NCI-H82 treated with DMSO at 0.1 percent for 48 hours (cell line): ENCODE data around the gene GNAQ.

Source experiments
- DNase-seq: peaks from one replicate; lab custom pipeline; 2025; ENCODE audit not compliant: unreplicated experiment; lab: John Stamatoyannopoulos, UW

GNAQ gene

DNA sequence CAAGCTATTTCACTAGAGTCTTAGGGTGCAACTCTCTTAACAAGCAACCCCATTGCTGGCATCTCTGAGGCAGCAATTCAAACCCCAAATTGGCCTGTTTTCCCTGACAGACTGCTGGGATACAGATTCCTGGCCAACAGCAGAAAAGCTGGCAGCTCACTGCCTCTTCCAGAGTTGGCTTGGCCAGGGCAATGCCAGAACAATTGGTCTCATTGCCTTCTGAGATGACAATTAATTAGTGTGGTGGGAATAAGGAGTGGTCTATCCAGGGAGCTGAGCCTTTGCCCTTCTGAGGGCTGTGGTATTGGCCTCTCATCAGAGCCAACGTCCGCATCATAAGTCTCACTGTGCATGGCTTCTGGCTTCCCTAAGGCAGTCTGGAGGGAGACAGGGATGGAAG, 183.2 kb downstream of the GNAQ start:
- DNase-seq, result no peak

DNA sequence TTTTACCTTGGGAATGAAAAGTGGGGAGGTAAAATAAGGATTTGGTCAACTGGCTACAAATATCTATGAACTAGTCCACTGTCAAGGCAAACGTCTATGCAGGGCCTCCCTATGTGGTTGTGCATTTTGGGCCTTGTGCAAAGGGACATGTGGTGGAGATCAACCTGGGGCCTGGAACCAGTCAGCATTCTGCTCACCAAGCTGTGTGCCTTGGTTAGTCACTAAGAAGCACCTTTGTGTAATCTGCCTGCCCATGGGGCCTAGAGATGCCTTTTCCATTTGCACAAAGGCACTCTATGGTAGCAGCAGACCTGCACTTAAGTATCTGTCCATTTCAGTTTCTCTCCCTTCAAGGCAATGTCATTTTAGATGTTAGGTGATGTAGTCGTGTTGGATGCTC, 184.0 kb downstream of the GNAQ start:
- DNase-seq, result no peak

DNA sequence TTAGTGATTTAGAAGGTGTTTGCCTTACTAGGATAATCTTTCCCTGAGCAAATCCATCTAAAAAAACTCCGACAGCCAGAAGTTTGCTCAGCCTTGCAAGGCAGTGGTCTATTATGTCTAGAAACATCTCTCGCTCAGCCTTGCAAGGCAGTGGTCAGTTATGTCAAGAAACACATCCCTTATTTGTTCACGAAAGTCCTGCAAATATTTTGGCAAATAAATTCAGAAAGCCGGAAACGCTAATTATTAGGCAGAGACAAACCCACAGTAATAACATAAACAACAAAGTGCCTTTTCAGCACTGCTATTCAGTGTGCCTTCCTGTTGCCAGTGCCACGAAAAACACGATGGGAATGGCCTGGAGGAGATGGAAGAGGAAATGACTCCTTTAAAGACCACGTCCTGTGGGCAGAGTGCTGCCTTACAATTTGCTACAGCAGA, 184.5 kb downstream of the GNAQ start:
- no peak for DNase-seq

DNA sequence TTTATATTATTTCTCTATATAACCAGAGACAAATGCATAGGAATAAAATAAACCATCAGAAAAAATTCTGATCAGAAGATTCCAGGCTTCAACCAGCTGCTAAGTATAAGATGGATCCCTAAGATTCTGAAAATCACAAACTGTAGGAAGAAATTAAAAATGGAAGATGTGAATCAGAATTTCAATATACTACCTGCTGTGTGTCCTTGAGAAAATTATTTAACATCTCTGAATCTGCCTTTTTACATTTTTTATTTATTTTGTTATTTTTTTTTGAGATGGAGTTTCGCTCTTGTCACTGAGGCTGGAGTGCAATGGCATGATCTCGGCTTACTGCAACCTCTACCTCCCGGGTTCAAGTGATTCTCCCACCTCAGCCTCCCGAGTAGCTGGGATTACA, 187.2 kb downstream of the GNAQ start:
- DNase-seq, result no peak

DNA sequence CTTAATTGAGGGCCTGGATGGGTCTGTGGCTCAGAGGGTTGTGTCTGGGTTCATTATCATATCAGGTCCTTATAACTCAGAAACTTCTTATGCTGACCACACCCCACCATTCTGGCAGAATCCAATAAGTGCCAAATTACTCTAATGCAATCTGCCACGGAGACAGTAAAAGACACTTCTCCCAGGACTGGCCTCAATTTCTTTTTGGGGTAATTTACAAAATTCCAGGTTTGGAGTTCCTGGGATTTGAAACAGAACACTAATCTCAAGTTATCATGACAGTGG, 187.8 kb downstream of the GNAQ start:
- no peak for DNase-seq

DNA sequence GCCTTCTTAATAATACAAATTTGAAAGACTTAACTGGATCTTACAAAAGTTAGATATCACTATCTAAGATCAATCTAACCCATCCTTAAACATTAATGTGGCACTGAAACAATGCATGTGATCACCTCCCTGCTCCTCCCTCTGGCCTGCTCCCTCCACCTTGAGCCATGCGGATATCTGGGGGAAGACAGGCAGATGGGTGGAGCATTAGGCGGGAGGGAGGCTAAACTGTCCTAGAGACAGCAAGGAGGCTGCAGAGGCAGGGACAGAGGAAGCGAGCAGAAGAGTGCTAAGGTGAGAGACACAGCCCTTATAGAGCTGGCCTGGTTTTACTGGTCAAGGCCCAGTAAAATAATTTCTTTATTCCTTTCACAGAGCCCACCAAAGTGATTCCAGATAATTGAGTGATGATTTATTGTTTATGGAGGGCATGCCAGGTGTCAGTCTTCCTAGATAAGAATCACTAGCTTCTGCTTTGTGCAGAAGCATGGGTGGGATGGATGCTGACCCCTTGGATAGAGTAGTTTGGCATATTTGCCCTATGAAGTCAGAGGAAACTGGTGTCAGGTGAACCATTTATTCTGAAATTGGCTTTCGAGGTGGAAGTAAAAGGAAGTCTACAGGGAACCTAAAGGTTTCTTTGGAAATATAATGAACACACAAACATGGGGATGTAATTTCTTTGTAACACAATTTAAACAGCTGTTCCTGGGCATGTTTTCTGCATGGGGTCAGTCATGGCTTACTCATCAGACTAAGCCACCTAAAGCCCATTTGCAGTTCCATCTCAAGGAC, 188.3 kb downstream of the GNAQ start:
- DNase-seq, result no peak

DNA sequence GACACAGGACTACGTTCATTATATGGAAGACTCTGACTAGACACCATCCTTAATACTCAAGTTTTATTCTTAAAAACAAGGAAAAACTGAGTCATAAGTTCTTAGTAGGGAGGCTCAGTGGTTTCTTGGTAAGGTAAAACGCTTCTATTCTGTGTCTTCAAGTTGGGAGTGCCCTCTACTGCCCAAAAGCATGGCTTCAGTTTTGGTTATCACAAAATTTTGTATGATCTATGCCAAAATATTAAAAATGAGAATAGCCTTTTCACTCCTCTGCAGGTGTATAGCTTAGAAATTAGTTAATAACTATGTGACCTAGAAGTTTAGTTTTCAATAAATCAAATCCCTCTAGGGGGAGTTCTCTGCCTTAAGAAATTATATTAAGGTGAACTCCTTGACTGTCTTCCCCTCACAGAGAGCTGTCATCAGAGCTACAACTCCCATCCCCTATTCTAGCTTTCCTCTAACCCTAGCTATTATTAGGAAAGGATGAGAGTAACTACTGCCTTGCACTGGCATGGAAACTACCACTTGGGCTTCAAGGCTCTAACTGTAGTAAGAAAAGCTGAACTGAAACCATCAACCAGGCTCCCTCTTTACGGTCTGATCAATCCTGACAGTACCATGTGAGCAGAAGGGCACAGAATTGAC, 189.7 kb downstream of the GNAQ start:
- DNase-seq, result no peak

DNA sequence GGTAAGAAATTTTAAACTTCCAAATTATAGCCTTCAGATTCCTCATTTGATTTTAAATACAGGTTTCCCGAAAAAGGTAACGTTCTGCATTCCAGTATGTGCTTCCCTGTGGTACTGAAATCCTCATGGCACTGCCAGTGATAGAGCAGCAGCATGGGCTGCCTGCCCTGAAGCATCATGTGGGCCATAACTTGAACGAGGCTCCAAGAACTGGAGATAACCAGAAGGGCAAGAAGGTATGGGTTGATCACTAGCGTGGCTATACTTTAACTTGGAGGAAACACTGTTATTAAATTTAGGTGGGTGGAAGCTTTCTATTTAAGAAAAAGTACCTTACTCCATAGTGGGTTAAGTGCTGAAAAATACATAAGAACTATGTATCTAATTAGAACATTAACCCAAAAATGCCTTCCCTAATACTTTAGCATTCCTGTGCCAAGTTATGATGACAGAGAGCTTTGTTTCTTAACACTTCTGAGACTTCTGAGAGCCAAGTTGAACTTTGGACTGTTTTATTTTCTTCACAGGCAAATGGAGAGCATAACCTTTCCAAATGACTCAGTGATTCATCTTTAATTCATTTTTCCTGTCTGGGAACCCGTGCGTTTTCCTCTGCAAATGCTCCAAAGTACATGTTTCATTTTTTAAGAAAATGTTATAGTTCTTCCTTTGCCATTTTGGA, 192.0 kb downstream of the GNAQ start:
- no peak for DNase-seq

DNA sequence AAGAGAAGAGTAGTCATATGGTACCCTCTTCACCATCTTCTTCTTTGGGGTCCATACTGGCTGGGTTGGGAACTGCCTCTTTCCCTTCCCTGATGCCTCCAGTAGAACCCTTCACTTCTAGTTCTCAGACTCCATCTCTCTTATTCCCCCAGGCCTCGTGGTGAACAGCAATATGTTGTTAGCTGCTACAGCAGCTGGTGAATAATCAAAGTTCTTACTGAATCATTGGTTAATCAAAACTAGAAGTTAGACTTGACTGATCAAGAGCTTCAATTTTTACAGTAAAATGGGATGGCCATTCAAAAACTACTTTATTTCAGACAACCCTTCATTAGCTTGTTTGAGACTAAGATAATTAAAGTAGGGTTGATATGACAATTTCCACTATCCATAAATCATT, 192.6 kb downstream of the GNAQ start:
- no peak for DNase-seq

DNA sequence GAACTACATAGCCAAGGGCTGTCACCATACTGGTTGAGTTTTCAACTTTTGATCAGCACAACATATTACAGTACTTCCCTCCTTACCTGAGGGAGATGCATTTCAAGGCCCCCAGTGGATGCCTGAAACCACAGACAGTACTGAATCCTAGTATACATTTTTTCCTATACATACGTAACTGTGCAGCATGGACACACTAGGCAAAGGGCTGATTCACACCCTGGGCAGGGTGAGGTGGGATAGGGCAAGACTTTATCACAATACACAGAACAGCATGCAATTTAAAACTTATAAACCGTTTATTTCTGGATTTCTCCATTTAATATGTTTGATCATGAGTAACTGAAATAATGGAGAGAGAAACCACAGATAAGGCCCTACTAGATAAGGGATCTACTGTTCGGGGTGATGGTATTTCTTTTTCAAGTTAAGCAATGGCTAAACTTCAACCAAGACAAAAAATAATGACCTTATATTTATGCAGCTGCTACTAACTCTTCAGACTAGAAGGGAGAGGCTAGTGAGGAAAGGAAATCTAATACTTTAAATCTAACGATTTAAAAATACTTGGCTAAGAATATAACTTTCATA, 196.6 kb downstream of the GNAQ start:
- no peak for DNase-seq

DNA sequence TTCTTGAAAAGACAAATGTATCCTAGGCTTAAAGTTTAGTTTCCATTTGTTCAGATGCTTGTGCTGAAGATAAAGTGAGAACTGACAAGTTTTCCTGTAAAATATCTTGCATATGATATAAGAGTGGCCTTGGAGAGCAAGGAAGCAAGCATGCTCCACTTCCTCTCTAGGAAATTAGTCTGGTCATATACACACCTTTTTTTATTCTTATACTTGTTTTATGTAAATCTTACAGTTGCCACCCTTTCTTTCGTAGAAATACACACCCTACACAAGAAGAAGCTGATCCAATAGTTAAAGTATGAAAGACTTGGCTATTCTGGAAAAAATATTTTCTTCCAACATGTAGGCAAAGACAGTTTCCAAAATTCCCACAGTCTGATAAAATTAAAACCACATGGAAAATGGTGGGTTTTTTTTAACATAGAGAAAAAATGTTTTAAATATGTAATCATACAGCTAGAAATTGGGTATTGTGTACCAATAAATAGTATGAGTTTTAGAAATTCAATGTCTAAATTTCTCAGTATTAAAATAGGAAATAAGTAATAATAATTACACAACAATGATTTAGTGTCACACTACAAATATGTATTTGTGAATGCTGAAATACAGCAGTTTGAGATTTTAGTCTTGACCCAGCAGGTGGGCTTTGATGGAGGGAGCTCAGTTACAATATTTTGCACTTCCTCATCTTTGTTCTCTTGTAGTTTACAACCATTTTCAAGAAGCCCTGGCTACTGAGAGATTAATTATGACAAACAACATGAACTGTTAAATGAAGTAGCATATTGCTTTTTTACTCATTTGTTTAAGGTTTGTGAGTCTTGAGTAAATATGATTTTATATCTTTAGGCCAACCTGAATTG, 197.8 kb downstream of the GNAQ start:
- DNase-seq, result no peak

DNA sequence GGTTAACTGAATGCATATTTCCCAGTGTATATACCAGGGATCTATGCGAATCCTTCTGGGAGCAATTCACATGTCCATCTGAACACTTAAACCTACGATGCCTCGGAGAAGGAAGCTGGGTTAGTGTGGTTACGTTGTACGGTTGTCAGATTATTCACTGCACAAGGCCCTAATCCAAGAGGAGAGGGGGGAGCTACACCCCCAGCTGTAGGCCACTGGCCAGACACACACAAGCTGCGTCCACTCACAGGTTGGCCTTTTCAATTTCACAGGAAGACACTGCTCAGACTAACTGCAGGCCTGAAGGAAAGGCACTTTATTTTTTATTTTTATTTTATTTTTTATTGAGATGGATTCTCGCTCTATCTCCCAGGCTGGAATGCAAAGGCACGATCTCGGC, 199.0 kb downstream of the GNAQ start:
- no peak for DNase-seq

DNA sequence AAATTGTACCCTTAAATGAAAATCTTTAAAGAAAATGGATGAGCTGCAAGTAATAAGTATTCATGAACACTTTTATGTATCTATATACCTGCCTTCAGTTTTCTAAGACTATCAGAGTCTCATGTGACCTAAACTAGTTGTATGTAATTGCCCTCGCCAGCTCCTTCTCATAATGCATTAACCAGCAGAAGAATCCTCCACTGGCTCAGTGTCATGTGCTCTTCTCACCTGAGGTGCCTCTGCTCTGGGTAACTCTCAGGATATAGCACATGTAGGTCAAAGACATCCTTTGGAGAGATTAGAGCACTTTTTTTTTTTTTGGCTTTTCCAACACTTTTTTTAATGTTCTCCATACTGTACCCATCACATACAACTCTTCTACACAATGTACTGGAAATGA, 199.8 kb downstream of the GNAQ start:
- DNase-seq, result no peak

DNA sequence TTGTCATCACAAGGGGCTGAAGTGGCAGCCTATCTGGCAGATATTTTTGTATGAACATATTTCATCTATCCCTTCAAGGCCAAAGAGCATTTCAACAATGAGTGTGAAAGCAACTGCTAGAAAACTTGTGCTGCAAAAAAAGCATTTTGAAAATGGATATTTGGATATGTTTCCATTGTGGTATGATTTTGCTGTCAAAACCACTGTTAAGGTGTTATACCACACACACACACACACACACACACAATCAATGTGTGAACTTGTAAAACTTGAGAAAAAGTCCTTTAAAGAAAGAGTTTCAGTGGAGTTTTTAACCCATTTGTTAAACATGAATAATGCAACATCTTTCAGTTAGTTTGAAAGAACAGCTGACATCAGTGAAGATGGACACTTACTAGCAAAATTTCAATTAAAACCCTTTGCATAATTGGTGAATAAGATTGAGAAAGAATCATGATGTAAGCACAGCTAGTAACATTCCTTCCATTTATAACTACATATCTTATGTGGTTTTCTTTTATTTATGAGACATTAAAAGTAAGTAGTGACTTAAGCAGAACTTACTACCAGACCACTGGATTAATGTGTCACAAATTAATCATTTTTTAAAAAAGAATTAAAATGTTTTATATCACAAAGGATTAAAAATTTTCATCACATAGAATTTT, 200.9 kb downstream of the GNAQ start:
- DNase-seq, result no peak

DNA sequence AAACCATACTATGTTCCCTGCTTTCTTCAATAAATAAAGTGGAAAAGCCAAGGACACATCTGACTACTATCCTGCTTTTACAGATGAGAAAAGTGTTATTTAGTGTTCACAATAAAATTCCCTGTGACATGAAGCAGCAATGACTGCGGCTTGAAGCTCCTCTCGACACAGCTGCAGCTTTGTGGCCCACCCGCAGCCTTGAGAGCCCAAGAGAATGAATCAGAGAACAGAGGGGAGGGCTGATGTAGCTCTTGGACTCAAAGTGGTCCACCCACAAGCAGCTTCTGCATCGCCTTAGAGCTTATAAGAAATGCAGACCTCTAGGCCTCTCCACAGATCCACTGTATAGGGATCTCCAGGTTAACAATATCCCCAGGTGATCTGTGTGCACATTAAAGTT, 202.2 kb downstream of the GNAQ start:
- no peak for DNase-seq

DNA sequence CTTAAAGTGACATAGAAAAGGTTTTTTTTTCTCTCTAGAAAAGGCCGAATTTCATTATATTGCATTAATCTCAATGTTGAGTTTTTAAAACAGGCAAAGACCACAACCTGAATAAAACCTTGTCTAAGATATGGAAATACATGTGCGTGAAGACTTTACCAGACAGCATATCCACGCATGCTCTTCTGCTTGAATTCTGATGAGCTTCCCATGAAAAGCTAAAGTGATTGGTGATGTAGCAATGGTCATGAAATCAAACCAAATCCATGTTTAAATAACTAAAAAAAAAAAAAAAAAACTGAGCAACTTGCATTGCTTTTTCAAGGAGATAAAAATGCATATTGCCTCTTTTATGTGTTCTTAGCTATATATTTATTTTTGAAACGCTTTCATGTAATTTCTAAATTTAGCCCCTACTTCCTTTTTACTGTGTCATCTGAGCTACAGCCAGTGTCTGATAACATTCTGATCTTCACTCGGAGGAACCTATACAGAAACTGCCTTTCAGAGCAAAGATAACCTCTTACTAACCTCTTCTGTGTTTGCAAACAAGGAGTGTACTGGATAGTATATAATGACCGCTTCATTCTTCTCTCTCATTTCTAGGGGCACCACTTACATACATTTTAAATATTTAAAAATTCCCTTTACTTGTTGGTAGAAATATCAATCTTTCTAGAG, 204.4 kb downstream of the GNAQ start:
- DNase-seq, result no peak

DNA sequence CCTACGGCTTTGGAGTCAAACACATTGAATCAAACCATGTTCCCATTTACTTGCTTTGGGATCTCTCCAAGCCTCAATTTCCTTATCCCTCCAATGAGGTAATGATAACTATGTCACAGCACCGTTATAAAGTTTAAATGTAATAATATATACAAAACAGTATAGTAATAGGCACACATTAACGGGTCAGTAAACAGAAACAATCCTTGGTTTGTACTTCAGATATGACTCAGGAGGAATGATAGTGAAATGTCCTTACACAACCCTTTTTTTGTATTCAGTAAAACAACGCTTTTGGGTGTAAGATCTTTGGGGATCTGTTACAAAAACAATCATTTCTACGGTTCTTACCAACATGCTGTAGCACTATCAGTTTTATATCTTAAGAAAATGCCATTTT, 205.0 kb downstream of the GNAQ start:
- DNase-seq, result no peak

DNA sequence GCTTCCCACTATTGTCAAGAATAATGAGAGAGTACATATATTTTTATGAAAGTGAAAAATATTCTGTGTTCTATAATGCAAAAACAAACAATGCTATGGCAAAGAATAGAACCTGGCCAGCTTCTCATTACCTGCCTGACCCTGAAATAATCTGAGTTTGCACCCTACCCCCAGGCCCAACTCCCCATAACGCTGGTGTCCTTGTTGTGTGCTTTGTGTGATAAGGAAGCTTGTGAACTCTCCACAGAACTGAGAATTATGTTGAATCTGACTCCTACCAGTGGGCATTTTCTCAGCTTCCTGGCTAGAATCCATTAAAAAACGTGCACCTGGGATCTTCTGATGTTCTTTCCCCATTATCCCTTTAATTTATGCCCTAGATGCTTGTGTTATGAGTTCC, 205.5 kb downstream of the GNAQ start:
- DNase-seq, result no peak

DNA sequence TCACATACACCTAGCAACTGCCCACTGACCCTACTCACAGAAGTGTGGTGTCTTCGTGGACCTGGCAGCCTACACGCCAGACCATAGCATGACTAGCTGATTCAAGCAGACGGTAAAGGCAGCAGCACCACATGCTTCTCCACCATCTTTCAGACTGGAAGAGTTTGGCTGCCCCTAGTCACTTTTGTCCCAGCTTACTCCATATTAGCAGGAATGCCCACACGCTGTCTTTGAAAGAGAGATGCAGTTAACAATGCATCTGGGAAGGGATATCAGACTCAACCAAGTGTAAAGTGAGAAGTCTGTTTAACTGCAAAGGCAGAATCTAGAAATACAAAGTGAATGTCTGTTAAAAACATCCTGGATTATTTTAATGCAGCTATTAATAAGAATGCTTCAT, 206.2 kb downstream of the GNAQ start:
- DNase-seq, result no peak
